ENCODE data around the gene ERBB3.

GRCh38 chr12:56053407-56053893 lies 26.5 kb upstream of the ERBB3 start:
- TF ChIP-seq CTCF (IDR thresholded peaks at IDR 0.05; ENCODE audit: control extremely low read depth in 1 of 3, insufficient read depth in 1 of 3, low read depth in 1 of 3, low read length in 3 of 3), result no peak
- no peak for TF ChIP-seq JUN (IDR thresholded peaks at IDR 0.05; ENCODE audit: low read depth, low read length)

Data from H1 (cell line).